ENCODE measurements around the gene CAPN8.

The CAPN8 gene

GRCh38 chr1:223702735-223703667, 37.5 kb upstream of the CAPN8 start:
- in situ Hi-C loops (cut with MboI; ENCODE audit: low pct_unique_long_range_greater_than_20kb, low sequenced_read_pairs, unreplicated experiment), result no loop called here
- no peak for TF ChIP-seq CTCF (IDR thresholded peaks at IDR 0.05; ENCODE audit: extremely low read depth, insufficient read depth, missing control alignments)
- no peak for DNase-seq (ENCODE audit: low spot score)

GRCh38 chr1:223700942-223701637, 35.6 kb upstream of the CAPN8 start:
- in situ Hi-C loops (cut with MboI; ENCODE audit: low pct_unique_long_range_greater_than_20kb, low sequenced_read_pairs, unreplicated experiment), result no loop called here
- DNase-seq (ENCODE audit: low spot score), result no peak
- TF ChIP-seq CTCF (IDR thresholded peaks at IDR 0.05; ENCODE audit: extremely low read depth, insufficient read depth, missing control alignments), result no peak

GRCh38 chr1:223700388-223700918, 35.0 kb upstream of the CAPN8 start:
- no peak for TF ChIP-seq CTCF (IDR thresholded peaks at IDR 0.05; ENCODE audit: extremely low read depth, insufficient read depth, missing control alignments)
- DNase-seq (ENCODE audit: low spot score), result no peak
- in situ Hi-C loops (cut with MboI; ENCODE audit: low pct_unique_long_range_greater_than_20kb, low sequenced_read_pairs, unreplicated experiment), result no loop called here

GRCh38 chr1:223695941-223696340, 30.4 kb upstream of the CAPN8 start:
- no peak for TF ChIP-seq CTCF (IDR thresholded peaks at IDR 0.05; ENCODE audit: extremely low read depth, insufficient read depth, missing control alignments)
- no peak for DNase-seq (ENCODE audit: low spot score)
- in situ Hi-C loops (cut with MboI; ENCODE audit: low pct_unique_long_range_greater_than_20kb, low sequenced_read_pairs, unreplicated experiment), result loop anchor here (10.0 kb wide), 1 partner anchor 59 kb away; no protein-coding TSS in a partner anchor

GRCh38 chr1:223695014-223695548, 29.6 kb upstream of the CAPN8 start:
- in situ Hi-C loops (cut with MboI; ENCODE audit: low pct_unique_long_range_greater_than_20kb, low sequenced_read_pairs, unreplicated experiment), result loop anchor here (10.0 kb wide), 1 partner anchor 60 kb away; no protein-coding TSS in a partner anchor
- no peak for DNase-seq (ENCODE audit: low spot score)
- no peak for TF ChIP-seq CTCF (IDR thresholded peaks at IDR 0.05; ENCODE audit: extremely low read depth, insufficient read depth, missing control alignments)

GRCh38 chr1:223691121-223691520, 25.6 kb upstream of the CAPN8 start:
- no peak for DNase-seq (ENCODE audit: low spot score)
- no peak for TF ChIP-seq CTCF (IDR thresholded peaks at IDR 0.05; ENCODE audit: extremely low read depth, insufficient read depth, missing control alignments)
- in situ Hi-C loops (cut with MboI; ENCODE audit: low pct_unique_long_range_greater_than_20kb, low sequenced_read_pairs, unreplicated experiment), result loop anchor here (10.0 kb wide), 1 partner anchor 64 kb away; no protein-coding TSS in a partner anchor
